ES-I3 (cell line): ENCODE data around the gene LAMC1.

ENCODE experiments used
- H3K36me3 ChIP-seq: 2 replicates; pipeline ENCODE4 v1.6.1; 2013; ENCODE audit warnings: mild to moderate bottlenecking, low read length, control low read depth, moderate library complexity; ENCODE audit not compliant: insufficient read depth
- H3K4me1 ChIP-seq: 2 replicates; pipeline ENCODE4 v1.6.1; 2013; ENCODE audit warnings: mild to moderate bottlenecking, control low read depth, low read length; ENCODE audit not compliant: insufficient read depth
- H3K9ac ChIP-seq: 2 replicates; pipeline ENCODE4 v1.6.1; 2013; ENCODE audit warnings: low read depth, mild to moderate bottlenecking, low read length, moderate library complexity
- H3K9me3 ChIP-seq: 2 replicates; pipeline ENCODE4 v1.6.1; 2013; ENCODE audit warnings: mild to moderate bottlenecking, low read length, moderate library complexity; ENCODE audit not compliant: control insufficient read depth, insufficient read depth

LAMC1 gene

DNA sequence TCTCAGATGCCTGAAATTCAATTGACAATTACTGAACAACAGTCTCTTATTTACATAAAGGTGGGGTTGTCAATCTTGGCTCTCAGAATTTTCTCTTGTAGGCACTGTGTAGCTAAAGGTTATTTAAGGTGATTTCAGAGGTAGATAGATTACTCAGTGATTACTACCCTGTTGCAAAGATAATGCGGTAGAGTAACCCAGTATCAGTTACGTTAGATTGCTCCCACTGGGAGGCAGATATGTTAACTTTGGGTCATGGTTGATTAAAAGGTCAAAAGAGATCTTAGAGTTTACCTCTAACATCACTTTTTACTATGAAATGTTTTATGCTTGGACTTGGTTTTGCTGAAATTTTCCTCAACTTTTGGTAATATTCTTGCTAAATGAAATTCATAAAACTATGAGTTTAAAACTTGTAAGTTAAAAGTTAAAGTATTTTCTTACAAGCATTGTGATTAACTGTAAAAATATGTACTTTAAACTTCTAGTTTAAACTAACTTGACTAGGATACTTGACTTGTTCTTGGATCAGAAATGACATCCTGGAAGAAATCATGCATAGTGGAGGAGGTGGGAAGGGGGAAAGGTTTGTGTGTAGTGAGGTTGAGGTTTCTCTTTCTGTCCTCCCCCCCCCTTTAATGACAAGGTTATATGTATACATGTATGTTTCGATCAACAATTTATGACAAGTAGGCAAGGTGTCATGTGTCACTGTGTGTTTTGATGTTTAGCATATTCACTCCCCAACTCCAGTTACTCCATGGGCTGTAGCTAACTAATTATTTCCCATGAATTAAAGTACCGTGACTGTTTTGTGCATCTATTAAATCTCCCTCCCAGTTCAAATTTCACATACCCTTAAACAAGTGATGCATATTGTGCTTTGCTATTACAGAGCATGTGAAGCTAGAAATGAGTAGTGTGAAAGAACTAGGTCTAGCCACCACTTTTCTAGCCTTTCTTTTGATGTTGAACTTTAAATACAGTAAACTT lies 2.9 kb downstream of the LAMC1 start:
- Histone ChIP-seq H3K9me3 (no peaks in the 10 kb centered on the region), H3K4me1 (peaks cover 34% of the 10 kb centered on the region), H3K36me3 (no peaks in the 10 kb centered on the region), H3K9ac (no peak overlapping the region; the same call in 1 of the 2 replicates)

- no peaks in the 10 kb centered on the region for H3K9me3 ChIP-seq
- H3K9ac ChIP-seq, result no peak overlapping the region
- H3K36me3 ChIP-seq, result no peaks in the 10 kb centered on the region
- H3K4me1 ChIP-seq, result peaks cover 37% of the 10 kb centered on the region
These were observed 3.8 kb downstream of the LAMC1 start for GRCh38 chr1:183027031-183027430.

- H3K9me3 ChIP-seq, result no peaks in the 10 kb centered on the region
- H3K9ac ChIP-seq, result no peak overlapping the region
- H3K36me3 ChIP-seq, result no peaks in the 10 kb centered on the region
- H3K4me1 ChIP-seq, result peaks cover 39% of the 10 kb centered on the region
These were observed 4.6 kb downstream of the LAMC1 start for GRCh38 chr1:183027791-183028190.

- Histone ChIP-seq H3K4me1 (peaks cover 39% of the 10 kb centered on the region), H3K9me3 (no peaks in the 10 kb centered on the region), H3K36me3 (no peaks in the 10 kb centered on the region), H3K9ac (no peak overlapping the region)
These were observed 6.4 kb downstream of the LAMC1 start for GRCh38 chr1:183029591-183030000.

- peaks cover 41% of the 10 kb centered on the region for H3K4me1 ChIP-seq
- H3K9ac ChIP-seq, result no peak overlapping the region
- no peaks in the 10 kb centered on the region for H3K9me3 ChIP-seq
- H3K36me3 ChIP-seq, result no peaks in the 10 kb centered on the region
These were observed 6.8 kb downstream of the LAMC1 start for GRCh38 chr1:183030053-183030452.

DNA sequence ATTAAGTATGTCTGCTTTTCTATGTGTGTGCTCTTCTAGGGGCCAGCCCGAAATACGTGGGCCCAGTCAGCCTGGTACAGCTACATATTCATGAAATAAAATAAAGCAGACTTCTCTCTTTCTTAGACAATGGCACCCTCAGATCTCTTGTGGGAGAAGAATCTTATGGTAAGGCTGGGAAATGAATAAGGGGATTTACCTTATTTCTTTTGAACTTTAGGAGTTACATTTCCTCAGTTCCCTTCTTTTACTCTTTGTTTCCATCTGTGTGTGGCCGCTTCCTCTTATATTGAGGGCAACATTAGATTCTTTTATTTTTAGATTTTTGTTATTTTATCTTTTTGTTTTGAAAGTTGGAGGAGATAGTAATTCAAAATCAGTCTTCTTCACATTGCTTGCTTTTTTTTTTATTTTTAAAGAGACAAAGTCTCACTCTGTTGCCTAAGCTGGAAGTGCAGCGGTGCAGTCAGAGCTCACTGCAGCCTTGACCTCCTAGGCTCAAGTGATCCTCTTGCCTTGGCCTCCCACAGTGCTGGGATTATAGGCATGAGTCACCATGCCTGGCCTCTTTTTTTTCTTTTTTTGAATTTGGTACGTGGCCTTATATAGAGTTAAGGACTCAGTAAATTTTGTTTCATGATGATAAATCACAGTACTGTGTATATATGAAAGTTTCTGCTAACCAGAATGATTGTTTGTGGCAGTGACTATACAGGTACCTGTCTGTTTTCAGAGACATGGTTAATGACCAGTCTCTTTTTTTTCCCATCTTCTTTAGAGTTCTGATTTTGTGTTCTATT lies 9.1 kb downstream of the LAMC1 start:
- no peak overlapping the region for H3K9ac ChIP-seq
- no peaks in the 10 kb centered on the region for H3K9me3 ChIP-seq
- H3K36me3 ChIP-seq, result no peaks in the 10 kb centered on the region
- H3K4me1 ChIP-seq, result peaks cover 37% of the 10 kb centered on the region

GRCh38 chr1:183033205-183033604 lies 10.0 kb downstream of the LAMC1 start:
- no peaks in the 10 kb centered on the region for H3K9me3 ChIP-seq
- peaks cover 32% of the 10 kb centered on the region for H3K4me1 ChIP-seq

GRCh38 chr1:183034682-183035081 lies 11.5 kb downstream of the LAMC1 start:
- no peaks in the 10 kb centered on the region for H3K9me3 ChIP-seq
- no peaks in the 10 kb centered on the region for H3K36me3 ChIP-seq
- H3K4me1 ChIP-seq, result peaks cover 34% of the 10 kb centered on the region
- no peak overlapping the region for H3K9ac ChIP-seq

More at GRCh38 chr1:183033205-183033604, 10.0 kb downstream of the LAMC1 start:
- Histone ChIP-seq H3K9ac (no peak overlapping the region), H3K36me3 (no peaks in the 10 kb centered on the region)

DNA sequence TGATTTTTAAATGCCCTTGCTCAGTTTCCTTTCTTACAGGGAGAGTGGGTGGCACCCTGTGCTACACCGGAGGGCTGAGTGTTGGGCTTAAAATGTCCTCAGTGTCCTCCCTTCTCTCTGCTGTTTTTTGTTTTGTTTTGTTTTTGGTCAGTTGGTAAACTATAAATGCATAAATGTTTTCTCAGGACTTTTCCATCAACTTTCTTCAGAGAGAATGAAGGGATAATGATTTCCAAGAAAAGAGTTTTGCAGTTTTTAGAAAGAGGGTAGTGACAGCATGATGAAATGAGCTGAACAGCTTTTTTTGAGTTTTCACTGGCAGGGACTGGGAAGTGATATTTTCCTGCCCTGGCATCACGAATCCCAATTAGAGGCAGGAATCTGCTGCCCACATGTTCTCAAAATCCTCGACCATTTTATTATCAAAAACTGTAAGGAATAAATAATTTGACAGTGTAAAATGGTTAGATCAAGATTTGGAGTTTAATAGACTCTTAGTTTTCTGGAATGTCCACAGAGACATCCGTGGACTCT lies 15.2 kb downstream of the LAMC1 start:
- Histone ChIP-seq H3K9me3 (no peaks in the 10 kb centered on the region), H3K36me3 (no peaks in the 10 kb centered on the region), H3K4me1 (peaks cover 33% of the 10 kb centered on the region), H3K9ac (no peak overlapping the region)

- H3K4me1 ChIP-seq, result peaks cover 33% of the 10 kb centered on the region
- no peak overlapping the region for H3K9ac ChIP-seq
- H3K9me3 ChIP-seq, result no peaks in the 10 kb centered on the region
- H3K36me3 ChIP-seq, result no peaks in the 10 kb centered on the region
These were observed 15.7 kb downstream of the LAMC1 start for GRCh38 chr1:183038913-183039312.

DNA sequence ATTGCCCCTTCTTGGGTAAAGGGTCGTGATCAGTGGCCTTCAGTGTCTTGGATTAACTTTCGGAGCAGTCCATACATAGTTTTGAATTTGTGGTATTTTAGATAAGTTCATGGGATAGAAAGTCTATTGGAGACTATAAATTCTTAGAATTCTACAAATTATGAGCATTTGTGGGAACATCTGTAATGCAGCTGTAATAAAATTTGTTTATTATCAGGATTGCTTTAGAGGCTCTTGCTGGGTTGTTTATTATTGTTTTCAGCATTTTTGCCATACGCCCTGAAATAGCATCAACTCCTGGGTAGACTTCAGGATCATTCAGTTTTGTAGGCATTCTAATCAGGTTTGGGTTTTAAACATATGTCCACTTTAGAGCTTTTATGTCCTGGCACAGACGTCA lies 16.1 kb downstream of the LAMC1 start:
- Histone ChIP-seq H3K9me3 (no peaks in the 10 kb centered on the region), H3K36me3 (no peaks in the 10 kb centered on the region), H3K4me1 (peaks cover 33% of the 10 kb centered on the region), H3K9ac (no peak overlapping the region)

GRCh38 chr1:183039985-183040447 lies 16.8 kb downstream of the LAMC1 start:
- H3K9me3 ChIP-seq, result no peaks in the 10 kb centered on the region
- no peak overlapping the region for H3K9ac ChIP-seq
- peaks cover 31% of the 10 kb centered on the region for H3K4me1 ChIP-seq
- H3K36me3 ChIP-seq, result no peaks in the 10 kb centered on the region

- H3K4me1 ChIP-seq, result peaks cover 31% of the 10 kb centered on the region
- no peaks in the 10 kb centered on the region for H3K36me3 ChIP-seq
- H3K9me3 ChIP-seq, result no peaks in the 10 kb centered on the region
- H3K9ac ChIP-seq, result no peak overlapping the region
These were observed 17.3 kb downstream of the LAMC1 start for GRCh38 chr1:183040547-183040971.

- Histone ChIP-seq H3K36me3 (no peaks in the 10 kb centered on the region), H3K9me3 (no peaks in the 10 kb centered on the region), H3K9ac (no peak overlapping the region), H3K4me1 (peaks cover 23% of the 10 kb centered on the region)
These were observed 20.0 kb downstream of the LAMC1 start for GRCh38 chr1:183043254-183043653.
